IMR-90 (cell line): ENCODE results near the gene EML6.

ENCODE experiments used
- BHLHE40 ChIP-seq: fragments of 150-350 bp; IDR thresholded peaks from 2 replicates; pipeline ENCODE4 v1.6.1; 2016; ENCODE audit warnings: mild to moderate bottlenecking, low read depth, low read length
- CTCF ChIP-seq: conservative IDR thresholded peaks from 2 replicates; pipeline ENCODE4 v1.5.1; 2012; ENCODE audit warnings: mild to moderate bottlenecking, low read depth, low read length, improper control_type of control experiment
- FOS ChIP-seq: fragments of 150-350 bp; IDR thresholded peaks from 2 replicates; pipeline ENCODE4 v1.6.1; 2016; ENCODE audit warnings: low read depth, low read length
- NFE2L2 ChIP-seq: fragments of 150-350 bp; IDR thresholded peaks from 2 replicates; pipeline ENCODE4 v1.6.1; 2016; ENCODE audit warnings: low read depth, mild to moderate bottlenecking, low read length
- POLR2A ChIP-seq: IDR thresholded peaks from 2 replicates; pipeline ENCODE4 v1.6.1; 2012; ENCODE audit warnings: mild to moderate bottlenecking, low read depth, low read length
- RAD21 ChIP-seq: IDR thresholded peaks from 2 replicates; pipeline ENCODE4 v1.6.1; 2012; ENCODE audit warnings: low read length, improper control_type of control experiment
- RFX5 ChIP-seq: IDR thresholded peaks from 2 replicates; pipeline ENCODE4 v1.8.0; 2012; ENCODE audit warnings: low read depth, mild to moderate bottlenecking, low read length, moderate library complexity
- SMC3 ChIP-seq: fragments of 150-350 bp; IDR thresholded peaks from 2 replicates; pipeline ENCODE4 v1.6.1; 2016; ENCODE audit warnings: low read depth, mild to moderate bottlenecking, antibody characterized with exemption, low read length, moderate library complexity

- TF ChIP-seq CTCF = no peak
- TF ChIP-seq POLR2A = no peak
- no peak for TF ChIP-seq RFX5
- no peak for TF ChIP-seq SMC3
- TF ChIP-seq BHLHE40 = no peak
- no peak for TF ChIP-seq RAD21
- TF ChIP-seq NFE2L2 = no peak
- TF ChIP-seq FOS = no peak
Measured at GRCh38 chr2:54965425-54965824, 242.0 kb downstream of the EML6 start.
